Cortex of kidney (tissue), 1 donor: Measurements from ENCODE around the gene PCDHB7.
"Not testable (repeated sequence)": the region's sequence is repeated elsewhere in the genome, so short reads cannot be mapped to it uniquely, and the experiment has no call there.

Experiments used
- DNase-seq: peaks from one replicate; lab custom pipeline; 2025; lab: John Stamatoyannopoulos, UW

Gene PCDHB7

GRCh38 chr5:141172381-141173204 lies at the start of gene PCDHB7:
Gene PCDHB7 (plus strand): TSS chr5:141172644. CDS start chr5:141172836, 192 bp downstream.
- DNase-seq = no peak

- not testable (repeated sequence) for DNase-seq
Observed at GRCh38 chr5:141123396-141124135, 48.9 kb upstream of the PCDHB7 start.

- no peak for DNase-seq
Observed at GRCh38 chr5:141127305-141127704, 45.1 kb upstream of the PCDHB7 start.

GRCh38 chr5:141135030-141135717 lies 37.3 kb upstream of the PCDHB7 start, which contains the start of gene PCDHB5:
Gene PCDHB5 (plus strand): TSS chr5:141135206. CDS start chr5:141135435, 229 bp downstream.
- no peak for DNase-seq

- DNase-seq = no peak
Observed at GRCh38 chr5:141135718-141136266, 36.7 kb upstream of the PCDHB7 start.

- DNase-seq = not testable (repeated sequence)
Observed at GRCh38 chr5:141137346-141137745, 35.1 kb upstream of the PCDHB7 start.

- no peak for DNase-seq
Observed at GRCh38 chr5:141149812-141150211, 22.6 kb upstream of the PCDHB7 start, which contains the start of gene PCDHB6. Gene PCDHB6 (plus strand): TSS chr5:141150057. CDS start chr5:141150258, 201 bp downstream.

GRCh38 chr5:141150224-141150992 lies 22.0 kb upstream of the PCDHB7 start:
- no peak for DNase-seq

GRCh38 chr5:141150993-141151325 lies 21.5 kb upstream of the PCDHB7 start:
- no peak for DNase-seq

- not testable (repeated sequence) for DNase-seq
Observed at GRCh38 chr5:141151632-141152031, 20.8 kb upstream of the PCDHB7 start.

GRCh38 chr5:141152096-141152495 lies 20.3 kb upstream of the PCDHB7 start:
- not testable (repeated sequence) for DNase-seq

- DNase-seq = no peak
Observed at GRCh38 chr5:141155540-141156374, 16.7 kb upstream of the PCDHB7 start.

- not testable (repeated sequence) for DNase-seq
Observed at GRCh38 chr5:141157356-141157755, 15.1 kb upstream of the PCDHB7 start.

- not testable (repeated sequence) for DNase-seq
Observed at GRCh38 chr5:141157901-141158300, 14.5 kb upstream of the PCDHB7 start.

GRCh38 chr5:141174291-141175104 lies 2.1 kb downstream of the PCDHB7 start:
- not testable (repeated sequence) for DNase-seq

GRCh38 chr5:141175933-141176332 lies 3.5 kb downstream of the PCDHB7 start:
- no peak for DNase-seq

- not testable (repeated sequence) for DNase-seq
Observed at GRCh38 chr5:141177577-141178191, 5.2 kb downstream of the PCDHB7 start, which contains the start of gene PCDHB8. Gene PCDHB8 (plus strand): TSS chr5:141177790. CDS start chr5:141178035, 245 bp downstream.

GRCh38 chr5:141179371-141179770 lies 6.9 kb downstream of the PCDHB7 start:
- not testable (repeated sequence) for DNase-seq

GRCh38 chr5:141179876-141180275 lies 7.4 kb downstream of the PCDHB7 start:
- not testable (repeated sequence) for DNase-seq
